ENCODE data around the gene DSTYK.
A peak's percentile ranks its signal among the peaks of the same experiment; 100 is the strongest.

DSTYK gene

DNA sequence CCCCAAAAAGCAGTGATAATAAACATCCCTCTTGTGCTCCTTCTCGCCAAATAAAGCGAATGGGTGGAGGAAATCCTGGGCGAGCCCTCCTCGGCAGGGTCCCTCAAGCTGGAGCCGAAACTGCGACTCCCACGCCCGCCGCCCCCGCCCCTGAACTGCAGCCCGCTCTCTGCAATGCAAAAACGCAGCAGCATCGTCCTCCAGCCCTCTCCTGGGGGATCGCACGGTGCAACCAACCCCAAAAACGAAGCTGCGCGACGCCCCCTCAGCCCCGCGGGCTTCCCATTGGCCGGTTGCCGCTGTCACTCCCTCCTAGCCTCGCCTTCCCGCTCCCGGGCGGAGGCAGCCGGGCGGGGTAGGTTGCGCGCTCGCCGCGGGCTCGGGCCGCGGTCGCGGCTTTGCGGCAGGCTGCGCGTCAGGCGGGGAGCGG, 16.1 kb upstream of the DSTYK start, which contains the start of gene TMCC2:
TSS of gene TMCC2 (plus strand) at position 363 of the 430 bp plus-strand sequence. CDS start 619 bp downstream, outside the sequence.
- DNase-seq (ENCODE audit: low read depth), result peak; percentile 84
- H3K4me3 ChIP-seq (ENCODE audit: low read length), result peak within 1 kb of the TSS; percentile 73
- no peak for TF ChIP-seq CTCF (conservative IDR thresholded peaks at IDR 0.05; ENCODE audit: low read length)

- DNase-seq (ENCODE audit: low read depth), result peak; percentile 44
- peak overlapping the region; percentile 73 for H3K4me3 ChIP-seq (ENCODE audit: low read length)
- 0 out of 2 replicates have a peak, but pooled peaks have one; percentile 10 for TF ChIP-seq CTCF (conservative IDR thresholded peaks at IDR 0.05; ENCODE audit: low read length)
Observed at GRCh38 chr1:205226868-205227583, 15.5 kb upstream of the DSTYK start.

DNA sequence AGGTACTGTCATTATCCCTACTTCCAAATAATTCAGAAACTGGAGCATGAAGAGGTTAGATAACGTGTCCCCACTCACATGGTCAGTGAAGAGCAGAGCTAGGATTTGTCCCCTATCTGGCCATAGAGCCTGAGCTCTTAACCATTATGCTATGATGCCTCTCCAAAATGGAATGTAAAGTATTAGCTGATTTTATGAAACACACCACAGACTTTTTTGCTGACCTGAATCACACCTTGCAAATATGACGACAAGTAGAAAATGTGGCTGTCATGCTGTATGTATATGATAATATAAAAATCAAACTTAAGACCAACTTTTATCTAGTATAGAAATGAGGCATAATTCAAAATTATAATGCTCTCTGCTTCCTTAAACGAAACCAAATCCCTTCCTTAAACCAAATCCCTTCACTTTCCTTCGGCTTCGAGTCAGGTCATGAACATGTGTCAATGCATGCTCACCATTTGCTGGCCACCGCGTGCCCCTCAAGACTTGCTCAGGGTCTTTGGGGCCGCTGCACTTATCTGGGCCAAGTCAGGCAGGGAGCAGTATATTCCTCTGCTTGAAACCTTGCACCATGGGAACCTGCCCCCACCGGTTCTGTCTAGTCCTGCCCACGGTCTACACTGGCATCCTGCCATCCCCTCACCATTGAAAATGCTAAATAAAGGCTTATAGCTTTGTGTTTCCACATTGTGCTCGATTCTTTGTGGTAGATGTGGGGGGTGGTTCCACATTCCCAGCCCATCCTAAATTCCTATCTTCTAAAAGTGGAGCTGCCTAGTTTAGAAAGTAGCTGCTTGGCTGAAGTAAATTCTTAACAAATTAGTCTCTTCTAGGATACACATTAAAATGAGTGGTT, 14.6 kb upstream of the DSTYK start:
- H3K4me3 ChIP-seq (ENCODE audit: low read length), result no peak overlapping the region
- DNase-seq (ENCODE audit: low read depth), result peak; percentile 70
- TF ChIP-seq CTCF (conservative IDR thresholded peaks at IDR 0.05; ENCODE audit: low read length), result no peak

DNA sequence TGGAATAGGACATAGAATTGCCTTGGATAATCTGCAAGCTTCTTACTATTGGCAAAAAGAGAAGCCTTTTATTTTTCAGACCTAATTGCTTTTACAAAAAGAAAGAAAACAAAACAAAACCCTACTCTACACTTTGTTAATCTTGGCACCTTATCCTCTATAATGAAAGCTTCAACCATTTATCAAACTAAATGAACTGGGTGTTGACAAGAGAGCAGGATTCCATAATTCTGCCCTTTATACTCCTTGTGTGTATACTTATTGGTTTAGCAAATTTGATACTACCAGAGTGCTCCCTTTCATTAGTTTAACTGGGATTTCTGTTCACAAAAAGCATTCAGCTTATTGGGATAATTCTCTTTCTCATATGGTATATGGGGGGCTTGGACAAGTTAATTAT, 13.2 kb upstream of the DSTYK start:
- TF ChIP-seq CTCF (conservative IDR thresholded peaks at IDR 0.05; ENCODE audit: low read length), result no peak
- DNase-seq (ENCODE audit: low read depth), result no peak

GRCh38 chr1:205220421-205220820, 8.9 kb upstream of the DSTYK start:
- no peak for TF ChIP-seq CTCF (conservative IDR thresholded peaks at IDR 0.05; ENCODE audit: low read length)
- H3K4me3 ChIP-seq (ENCODE audit: low read length), result no peak overlapping the region
- no peak for DNase-seq (ENCODE audit: low read depth)

More for the DNA sequence above, 13.2 kb upstream of the DSTYK start:
- no peak overlapping the region for H3K4me3 ChIP-seq (ENCODE audit: low read length)

- TF ChIP-seq CTCF (conservative IDR thresholded peaks at IDR 0.05; ENCODE audit: low read length), result no peak
- H3K4me3 ChIP-seq (ENCODE audit: low read length), result no peak overlapping the region
- DNase-seq (ENCODE audit: low read depth), result no peak
Observed at GRCh38 chr1:205217418-205217817, 5.9 kb upstream of the DSTYK start.
